ENCODE results near the gene RYR2. TPM values are rescaled to one million over a fixed set of nuclear protein-coding genes. Genes with fewer than 3 reads are reported as not detected.

The RYR2 gene
- total RNA-seq, 1 experiment from 2014 or later: 0.03 TPM

- H3K4me3 ChIP-seq (ENCODE audit: low read depth in 2 of 2, low read length in 2 of 2): no peak overlapping the region
- peaks cover 2% of the 10 kb centered on the region for H3K27me3 ChIP-seq (ENCODE audit: control insufficient read depth, insufficient read depth, low read length)
- ChIA-PET POLR2A (no interaction called here), CTCF (no interaction called here)
- no peaks in the 10 kb centered on the region for H3K36me3 ChIP-seq (ENCODE audit: control insufficient read depth, insufficient read depth, low read length)
- no peaks in the 10 kb centered on the region for H3K4me1 ChIP-seq (ENCODE audit: control insufficient read depth, insufficient read depth, low read length)
- no peaks in the 10 kb centered on the region for H3K9me3 ChIP-seq (ENCODE audit: control insufficient read depth, insufficient read depth, low read depth, low read length)
- no peak overlapping the region for H3K27ac ChIP-seq (ENCODE audit: low read length)
- DNase-seq (ENCODE audit: low read depth, low spot score): no peak
- BruUV-seq (replicated peaks): no TSS peak
- intact Hi-C loops (cut with micrococcal nuclease; ENCODE audit: unreplicated experiment): no loop called here
- in situ Hi-C loops (cut with HindIII; ENCODE audit: low pct_unique_long_range_greater_than_20kb, low sequenced_read_pairs): no loop called here
- ATAC-seq: no peak
- no peak for TF ChIP-seq REST (IDR thresholded peaks at IDR 0.05; ENCODE audit: insufficient read depth in 1 of 2, low read depth in 2 of 2, low read length in 1 of 2)
- no peak for TF ChIP-seq POLR2AphosphoS5 (IDR thresholded peaks at IDR 0.05; ENCODE audit: low read depth, low read length)
- TF ChIP-seq, protein P1, sequence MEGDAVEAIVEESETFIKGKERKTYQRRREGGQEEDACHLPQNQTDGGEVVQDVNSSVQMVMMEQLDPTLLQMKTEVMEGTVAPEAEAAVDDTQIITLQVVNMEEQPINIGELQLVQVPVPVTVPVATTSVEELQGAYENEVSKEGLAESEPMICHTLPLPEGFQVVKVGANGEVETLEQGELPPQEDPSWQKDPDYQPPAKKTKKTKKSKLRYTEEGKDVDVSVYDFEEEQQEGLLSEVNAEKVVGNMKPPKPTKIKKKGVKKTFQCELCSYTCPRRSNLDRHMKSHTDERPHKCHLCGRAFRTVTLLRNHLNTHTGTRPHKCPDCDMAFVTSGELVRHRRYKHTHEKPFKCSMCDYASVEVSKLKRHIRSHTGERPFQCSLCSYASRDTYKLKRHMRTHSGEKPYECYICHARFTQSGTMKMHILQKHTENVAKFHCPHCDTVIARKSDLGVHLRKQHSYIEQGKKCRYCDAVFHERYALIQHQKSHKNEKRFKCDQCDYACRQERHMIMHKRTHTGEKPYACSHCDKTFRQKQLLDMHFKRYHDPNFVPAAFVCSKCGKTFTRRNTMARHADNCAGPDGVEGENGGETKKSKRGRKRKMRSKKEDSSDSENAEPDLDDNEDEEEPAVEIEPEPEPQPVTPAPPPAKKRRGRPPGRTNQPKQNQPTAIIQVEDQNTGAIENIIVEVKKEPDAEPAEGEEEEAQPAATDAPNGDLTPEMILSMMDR (IDR thresholded peaks at IDR 0.05): no peak
- no peak for TF ChIP-seq TCF7L2 (IDR thresholded peaks at IDR 0.05; ENCODE audit: low read depth, low read length)
- no peak for TF ChIP-seq SIN3A (IDR thresholded peaks at IDR 0.05; ENCODE audit: borderline replicate concordance, insufficient read depth, low read depth, low read length)
These were observed 124.1 kb downstream of the RYR2 start for GRCh38 chr1:237166086-237166485.

- Histone ChIP-seq H3K9me3 (ENCODE audit: control insufficient read depth, insufficient read depth, low read depth, low read length) (no peaks in the 10 kb centered on the region), H3K27ac (ENCODE audit: low read length) (no peak overlapping the region), H3K27me3 (ENCODE audit: control insufficient read depth, insufficient read depth, low read length) (peaks cover 2% of the 10 kb centered on the region), H3K36me3 (ENCODE audit: control insufficient read depth, insufficient read depth, low read length) (no peaks in the 10 kb centered on the region), H3K4me1 (ENCODE audit: control insufficient read depth, insufficient read depth, low read length) (no peaks in the 10 kb centered on the region), H3K4me3 (ENCODE audit: low read depth in 2 of 2, low read length in 2 of 2) (no peak overlapping the region)
- BruUV-seq (replicated peaks): no TSS peak
- in situ Hi-C loops (cut with HindIII; ENCODE audit: low pct_unique_long_range_greater_than_20kb, low sequenced_read_pairs) (no loop called here), intact Hi-C loops (cut with micrococcal nuclease; ENCODE audit: unreplicated experiment) (no loop called here)
- ChIA-PET CTCF (no interaction called here), POLR2A (no interaction called here)
- DNase-seq (ENCODE audit: low read depth, low spot score) (no peak), ATAC-seq (no peak)
- TF ChIP-seq POLR2AphosphoS5 (IDR thresholded peaks at IDR 0.05; ENCODE audit: low read depth, low read length): no peak
- no peak for TF ChIP-seq SIN3A (IDR thresholded peaks at IDR 0.05; ENCODE audit: borderline replicate concordance, insufficient read depth, low read depth, low read length)
- TF ChIP-seq, protein P1 (IDR thresholded peaks at IDR 0.05): no peak
- TF ChIP-seq TCF7L2 (IDR thresholded peaks at IDR 0.05; ENCODE audit: low read depth, low read length): no peak
- TF ChIP-seq REST (IDR thresholded peaks at IDR 0.05; ENCODE audit: insufficient read depth in 1 of 2, low read depth in 2 of 2, low read length in 1 of 2): no peak
These were observed 124.7 kb downstream of the RYR2 start for GRCh38 chr1:237166593-237167101.

Measured in Panc1 (cell line).